HuH-7 (cell line): ENCODE results near the gene LPCAT2.

ENCODE experiments used
- DNase-seq: peaks from one replicate; pipeline ENCODE4 v3.0.0; 2011; ENCODE audit warnings: low spot score

LPCAT2 gene

DNA sequence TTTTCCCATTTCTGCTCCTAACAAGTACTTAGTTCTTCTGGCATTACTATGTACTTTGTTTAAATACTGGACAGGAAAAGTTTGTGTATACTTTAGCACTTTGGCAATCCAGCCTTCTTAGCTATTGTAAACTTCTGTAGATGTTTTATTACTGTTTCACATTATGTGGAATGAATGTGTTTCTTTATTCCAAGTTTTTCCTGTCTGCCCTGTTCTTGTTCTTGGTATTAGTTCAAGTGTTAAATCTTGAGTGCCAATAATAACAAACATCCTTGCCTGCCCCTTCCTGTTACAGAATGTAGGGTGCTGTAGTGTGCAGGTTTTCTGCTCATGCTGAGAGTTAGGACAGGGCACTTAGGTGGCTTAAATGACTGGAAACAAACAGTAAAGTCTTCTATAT lies 50.4 kb downstream of the LPCAT2 start:
- no peak for DNase-seq

DNA sequence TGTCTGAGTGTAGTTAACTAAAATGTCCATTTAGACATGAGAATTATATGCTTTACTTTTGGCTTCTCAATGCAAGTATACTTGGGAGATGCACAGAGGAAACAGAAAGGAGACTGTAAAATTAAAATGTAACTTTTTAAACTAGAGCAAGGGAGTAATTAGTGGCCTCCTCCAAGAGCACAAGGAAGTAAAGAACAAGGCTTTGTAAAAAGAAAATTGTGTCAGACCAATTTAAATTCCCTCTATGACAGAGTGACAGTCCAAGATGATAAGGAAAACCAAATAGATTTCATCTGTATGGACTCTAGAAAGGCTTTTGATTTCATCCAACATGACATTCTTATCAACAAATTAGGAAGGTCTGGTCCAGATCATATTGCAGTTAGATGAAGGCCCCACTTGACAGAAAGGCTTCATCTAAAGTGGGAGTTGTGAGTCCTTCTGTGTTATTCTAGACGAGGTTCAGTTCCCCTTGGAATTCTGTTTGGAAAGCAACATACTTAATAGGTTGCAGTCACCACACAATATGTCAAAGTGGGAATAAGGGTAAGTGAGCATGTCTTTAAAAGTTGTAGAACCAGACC lies 51.2 kb downstream of the LPCAT2 start:
- DNase-seq = no peak

- no peak for DNase-seq
Observed at GRCh38 chr16:55561319-55561848, 52.5 kb downstream of the LPCAT2 start.

DNA sequence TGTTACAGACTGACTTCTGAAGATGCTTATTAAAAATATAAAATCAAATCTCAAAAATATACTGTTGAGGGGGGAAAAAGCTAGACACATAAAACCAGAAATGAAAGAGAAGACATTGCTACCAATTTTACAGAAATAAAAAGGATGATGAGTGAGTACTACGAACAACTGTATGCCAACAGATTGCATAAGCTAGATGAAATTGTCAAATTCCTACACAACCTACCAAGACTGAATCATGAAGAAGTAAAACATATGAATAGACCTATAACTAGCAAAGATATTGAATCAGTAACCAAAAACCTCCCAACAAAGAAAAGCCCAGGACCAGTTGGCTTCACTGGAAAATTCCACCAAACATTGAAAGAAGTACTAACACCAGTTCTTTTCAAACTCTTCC lies 54.1 kb downstream of the LPCAT2 start:
- DNase-seq = no peak

DNA sequence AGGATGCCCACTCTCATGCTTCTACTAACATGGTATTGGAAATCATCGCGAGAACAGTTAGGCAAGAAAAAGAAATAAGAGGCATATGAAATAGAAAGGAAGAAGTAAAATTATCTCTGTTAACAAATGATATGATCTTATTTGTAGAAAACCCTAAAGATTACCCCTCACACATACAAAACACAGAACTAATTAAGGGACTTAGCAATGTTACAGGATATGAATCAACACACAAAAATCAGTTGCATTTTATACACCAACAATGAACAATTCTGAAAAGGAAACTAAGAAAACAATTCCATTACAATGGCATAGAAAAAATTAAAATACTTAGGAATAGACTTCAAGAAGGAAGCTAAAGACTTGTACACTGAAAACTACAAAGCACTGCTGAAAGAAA lies 54.9 kb downstream of the LPCAT2 start:
- no peak for DNase-seq

- no peak for DNase-seq
Observed at GRCh38 chr16:55565086-55565485, 56.2 kb downstream of the LPCAT2 start.

DNA sequence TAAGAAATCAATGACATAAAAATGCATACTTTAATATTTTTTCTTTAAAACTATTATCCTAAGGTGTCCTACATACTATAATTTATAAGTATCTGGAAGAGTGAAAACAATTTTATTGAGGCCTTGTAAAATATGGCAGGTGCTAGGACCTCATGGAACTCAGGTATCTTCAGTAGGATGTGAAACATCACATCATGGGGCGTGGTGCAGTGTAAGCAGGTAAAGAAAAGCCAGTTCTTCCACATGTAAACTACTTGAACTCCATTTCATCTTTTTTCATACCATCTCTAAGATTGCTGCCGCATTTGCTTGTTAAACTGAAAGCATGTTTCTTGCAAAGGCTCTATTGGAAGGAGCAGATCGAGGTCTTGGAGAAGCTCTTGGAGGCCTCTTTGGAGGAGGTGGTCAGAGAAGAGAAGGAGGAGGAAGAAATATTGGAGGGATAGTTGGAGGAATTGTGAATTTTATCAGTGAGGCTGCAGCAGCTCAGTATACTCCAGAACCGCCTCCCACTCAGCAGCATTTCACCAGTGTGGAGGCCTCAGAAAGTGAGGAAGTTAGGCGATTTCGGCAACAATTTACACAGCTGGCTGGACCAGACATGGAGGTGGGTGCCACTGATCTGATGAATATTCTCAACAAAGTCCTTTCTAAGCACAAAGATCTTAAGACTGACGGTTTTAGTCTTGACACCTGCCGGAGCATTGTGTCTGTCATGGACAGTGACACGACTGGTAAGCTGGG lies 57.7 kb downstream of the LPCAT2 start, which contains the start of gene CAPNS2:
Gene CAPNS2 (plus strand): TSS at position 253 of the 744 bp plus-strand sequence. CDS start 73 bp downstream, at position 326.
- DNase-seq = no peak

GRCh38 chr16:55567382-55567781 lies 58.5 kb downstream of the LPCAT2 start:
- DNase-seq = no peak

- no peak for DNase-seq
Observed at GRCh38 chr16:55568207-55568606, 59.3 kb downstream of the LPCAT2 start.

- DNase-seq = no peak
Observed at GRCh38 chr16:55569025-55569424, 60.2 kb downstream of the LPCAT2 start.

- no peak for DNase-seq
Observed at GRCh38 chr16:55570159-55570558, 61.3 kb downstream of the LPCAT2 start.

GRCh38 chr16:55571191-55571897 lies 62.5 kb downstream of the LPCAT2 start:
- DNase-seq = no peak

- DNase-seq = no peak
Observed at GRCh38 chr16:55572439-55572838, 63.6 kb downstream of the LPCAT2 start.

DNA sequence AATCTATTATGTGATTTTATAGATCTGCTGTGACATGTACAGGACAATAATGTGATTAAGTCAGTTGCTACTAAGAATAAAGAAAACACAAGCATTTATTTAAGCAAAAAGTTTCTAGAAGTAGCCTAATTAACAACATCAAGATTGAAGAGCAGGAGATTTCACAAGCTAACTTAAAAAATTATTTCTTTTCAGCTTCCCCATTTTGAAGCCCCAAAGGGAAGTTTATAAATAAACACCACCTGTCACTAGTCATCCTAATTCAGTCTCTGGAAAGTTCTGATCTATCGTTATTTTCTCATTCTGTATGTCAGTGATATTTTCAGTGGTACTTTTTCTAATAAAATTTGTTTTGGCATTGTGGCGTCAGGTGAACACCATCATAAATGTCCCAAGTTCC lies 65.9 kb downstream of the LPCAT2 start:
- DNase-seq = no peak

GRCh38 chr16:55575496-55575895 lies 66.6 kb downstream of the LPCAT2 start:
- DNase-seq = no peak

DNA sequence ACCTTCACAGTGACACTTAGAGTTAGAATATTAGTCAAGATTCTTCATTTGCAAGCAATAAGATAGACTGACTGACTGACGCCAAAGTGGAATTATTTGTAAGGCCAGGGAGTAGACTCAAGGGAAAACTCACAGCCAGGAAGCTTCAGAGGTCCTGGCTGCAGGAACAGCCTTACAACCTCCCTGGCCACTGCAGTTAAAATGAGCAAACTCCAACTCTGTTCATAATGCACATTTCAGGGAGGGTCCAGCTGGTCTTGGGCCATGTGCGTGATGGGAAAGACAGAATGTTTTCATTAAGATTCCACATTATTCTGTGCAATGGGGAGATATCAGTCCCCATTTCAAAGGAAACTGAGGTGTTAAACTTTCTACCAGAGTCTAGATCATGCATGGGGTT lies 67.5 kb downstream of the LPCAT2 start:
- DNase-seq = no peak

- no peak for DNase-seq
Observed at GRCh38 chr16:55577887-55578286, 69.0 kb downstream of the LPCAT2 start.

GRCh38 chr16:55585631-55586030 lies 76.8 kb downstream of the LPCAT2 start:
- DNase-seq = no peak

- no peak for DNase-seq
Observed at GRCh38 chr16:55588799-55589198, 79.9 kb downstream of the LPCAT2 start.

- no peak for DNase-seq
Observed at GRCh38 chr16:55592306-55592705, 83.4 kb downstream of the LPCAT2 start.

- no peak for DNase-seq
Observed at GRCh38 chr16:55597928-55598327, 89.1 kb downstream of the LPCAT2 start.

DNA sequence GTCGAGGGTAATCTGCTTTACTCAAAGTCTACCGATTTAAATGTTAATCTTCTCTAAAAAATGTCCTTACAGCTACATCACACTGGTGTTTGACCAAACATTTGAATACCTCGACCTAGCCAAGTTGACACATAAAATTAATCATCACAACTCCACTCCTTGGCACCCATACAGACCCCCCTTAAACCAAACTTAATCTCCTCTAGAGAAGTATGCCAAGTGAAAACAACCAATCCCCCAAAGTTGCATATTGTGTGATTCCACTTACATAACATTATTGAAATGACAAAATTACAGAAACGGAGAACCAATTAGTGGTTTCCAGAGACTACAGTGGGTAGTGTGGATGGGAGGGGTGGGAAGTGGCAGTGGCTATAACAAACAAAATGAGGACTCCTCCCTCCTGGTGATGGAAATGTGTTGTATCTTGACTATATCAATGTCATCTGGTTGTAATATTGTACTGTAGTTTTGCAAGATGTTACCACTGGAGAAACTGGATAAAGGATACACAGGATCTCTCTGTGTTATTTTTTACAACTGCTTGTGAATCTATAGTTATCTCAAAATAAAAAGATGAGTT lies 97.0 kb downstream of the LPCAT2 start:
- no peak for DNase-seq
